ENCODE data around the gene EFNA2.
"Not testable (repeated sequence)": the region's sequence is repeated elsewhere in the genome, so short reads cannot be mapped to it uniquely, and the experiment has no call there.

Gene EFNA2

GRCh38 chr19:1300744-1301490 is 15.2 kb downstream of the EFNA2 start:
- no peak for DNase-seq

GRCh38 chr19:1302533-1303239 is 17.0 kb downstream of the EFNA2 start:
- no peak for DNase-seq

GRCh38 chr19:1304197-1304924 is 18.7 kb downstream of the EFNA2 start:
- DNase-seq = no peak

GRCh38 chr19:1305354-1305753 is 19.7 kb downstream of the EFNA2 start:
- not testable (repeated sequence) for DNase-seq

- DNase-seq = no peak
These were observed 21.6 kb downstream of the EFNA2 start for GRCh38 chr19:1307320-1307719.

GRCh38 chr19:1307755-1308303 is 22.2 kb downstream of the EFNA2 start:
- DNase-seq = no peak

- DNase-seq = no peak
These were observed 23.0 kb downstream of the EFNA2 start for GRCh38 chr19:1308718-1309117.

GRCh38 chr19:1309977-1310852 is 24.5 kb downstream of the EFNA2 start:
- no peak for DNase-seq

- DNase-seq = no peak
These were observed 25.1 kb downstream of the EFNA2 start for GRCh38 chr19:1310853-1311180.

- no peak for DNase-seq
These were observed 25.9 kb downstream of the EFNA2 start for GRCh38 chr19:1311543-1312091.

GRCh38 chr19:1312767-1313694 is 27.4 kb downstream of the EFNA2 start:
- DNase-seq = no peak

GRCh38 chr19:1313695-1314613 is 28.3 kb downstream of the EFNA2 start:
- no peak for DNase-seq

- peak; percentile 15 for DNase-seq
These were observed 29.9 kb downstream of the EFNA2 start for GRCh38 chr19:1315470-1316166.

- DNase-seq = no peak
These were observed 30.8 kb downstream of the EFNA2 start for GRCh38 chr19:1316466-1316865.

GRCh38 chr19:1317274-1318003 is 31.8 kb downstream of the EFNA2 start:
- no peak for DNase-seq

- DNase-seq = peak; percentile 17
These were observed 33.2 kb downstream of the EFNA2 start for GRCh38 chr19:1318678-1319471.

- not testable (repeated sequence) for DNase-seq
These were observed 34.6 kb downstream of the EFNA2 start for GRCh38 chr19:1320282-1320650.

- DNase-seq = no peak
These were observed 35.9 kb downstream of the EFNA2 start for GRCh38 chr19:1321539-1321938.

All from NCI-H146 (cell line).